RWPE2 (cell line): ENCODE data around the gene ZNF578.
"Not testable (repeated sequence)": the region's sequence is repeated elsewhere in the genome, so short reads cannot be mapped to it uniquely, and the experiment has no call there.

ENCODE experiments used
- ATAC-seq: fragments of 200-7000 bp; cut with Tn5 transposase; 3 replicates; pipeline ENCODE4 v1.9.1; 2021; ENCODE audit warnings: low read depth
- DNase-seq: peaks from one replicate; pipeline ENCODE4 v3.0.0-alpha.2; 2020; ENCODE audit warnings: low spot score
- H3K27ac ChIP-seq: fragments of 450-650 bp; 2 replicates; pipeline ENCODE4 v1.5.1; 2017; ENCODE audit warnings: mild to moderate bottlenecking; ENCODE audit not compliant: poor library complexity, severe bottlenecking
- H3K27me3 ChIP-seq: fragments of 250-450 bp; sonication (Bioruptor Pico); 2 replicates; pipeline ENCODE4 v1.5.1; 2021; ENCODE audit warnings: mild to moderate bottlenecking, moderate library complexity; ENCODE audit not compliant: insufficient read depth, poor library complexity, severe bottlenecking
- H3K36me3 ChIP-seq: fragments of 250-450 bp; sonication (Bioruptor Pico); 2 replicates; pipeline ENCODE4 v1.5.1; 2020; ENCODE audit warnings: low read depth, mild to moderate bottlenecking, moderate library complexity
- H3K4me1 ChIP-seq: fragments of 250-450 bp; sonication (Bioruptor Pico); 2 replicates; pipeline ENCODE4 v1.5.1; 2021; ENCODE audit warnings: mild to moderate bottlenecking, moderate library complexity; ENCODE audit not compliant: insufficient read depth, poor library complexity, severe bottlenecking
- H3K4me3 ChIP-seq: fragments of 250-450 bp; sonication (Bioruptor Pico); 2 replicates; pipeline ENCODE4 v1.5.1; 2021; ENCODE audit warnings: mild to moderate bottlenecking, moderate library complexity; ENCODE audit not compliant: severe bottlenecking
- H3K9me3 ChIP-seq: fragments of 250-450 bp; sonication (Bioruptor Pico); 2 replicates; pipeline ENCODE4 v1.5.1; 2021; ENCODE audit warnings: mild to moderate bottlenecking, moderate library complexity; ENCODE audit not compliant: severe bottlenecking
- TF ChIP-seq, protein P1 (sequence below): fragments of 450-650 bp; IDR thresholded peaks from one replicate; pipeline ENCODE4 v1.5.1; 2017; ENCODE audit warnings: mild to moderate bottlenecking, moderate library complexity; ENCODE audit not compliant: poor library complexity, severe bottlenecking

The ZNF578 gene

DNA sequence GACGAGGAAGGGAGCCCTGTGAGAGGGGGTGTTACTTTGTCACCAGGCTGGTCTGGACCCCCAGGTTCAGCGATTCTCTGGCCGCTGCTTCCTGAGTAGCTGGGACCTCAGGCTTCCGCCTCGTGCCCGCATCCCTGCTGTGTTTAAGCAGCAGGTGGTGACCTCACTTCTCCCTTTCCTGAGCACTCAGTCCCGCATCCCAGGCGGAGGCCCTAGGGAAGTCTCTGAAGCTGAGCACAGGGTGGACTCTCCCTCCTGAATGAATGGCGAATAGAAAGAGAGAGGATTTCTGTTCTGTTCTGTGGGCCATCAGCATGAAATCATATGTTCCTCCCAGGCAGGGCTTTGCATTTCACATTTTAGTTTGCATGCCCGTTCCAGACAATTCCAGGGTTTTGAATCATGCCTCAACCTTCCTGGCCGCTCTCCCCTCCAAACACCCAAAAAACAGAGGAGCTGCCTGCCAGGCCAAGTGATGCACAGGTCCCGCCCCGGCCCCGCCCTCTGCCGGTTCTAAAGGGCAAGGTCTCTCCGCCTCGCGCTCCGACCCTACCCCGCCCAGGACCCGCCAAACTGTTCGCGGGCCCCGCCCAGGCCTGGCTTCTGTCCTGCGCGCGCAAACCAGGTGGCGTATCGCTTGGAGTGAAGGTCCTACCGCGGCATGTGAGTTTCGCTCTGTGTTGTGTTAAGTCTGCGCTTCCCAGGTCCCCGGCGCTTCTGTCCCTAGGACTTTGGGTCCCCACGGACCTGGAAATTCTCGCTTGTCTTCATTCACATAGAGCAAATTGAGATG, 39.0 kb downstream of the ZNF578 start:
- Histone ChIP-seq H3K27me3 (no peaks in the 10 kb centered on the region), H3K4me1 (no peaks in the 10 kb centered on the region), H3K9me3 (peaks cover under 1% of the 10 kb centered on the region), H3K36me3 (no peaks in the 10 kb centered on the region), H3K27ac (no peak overlapping the region), H3K4me3 (no peak overlapping the region)
- TF ChIP-seq, protein P1, sequence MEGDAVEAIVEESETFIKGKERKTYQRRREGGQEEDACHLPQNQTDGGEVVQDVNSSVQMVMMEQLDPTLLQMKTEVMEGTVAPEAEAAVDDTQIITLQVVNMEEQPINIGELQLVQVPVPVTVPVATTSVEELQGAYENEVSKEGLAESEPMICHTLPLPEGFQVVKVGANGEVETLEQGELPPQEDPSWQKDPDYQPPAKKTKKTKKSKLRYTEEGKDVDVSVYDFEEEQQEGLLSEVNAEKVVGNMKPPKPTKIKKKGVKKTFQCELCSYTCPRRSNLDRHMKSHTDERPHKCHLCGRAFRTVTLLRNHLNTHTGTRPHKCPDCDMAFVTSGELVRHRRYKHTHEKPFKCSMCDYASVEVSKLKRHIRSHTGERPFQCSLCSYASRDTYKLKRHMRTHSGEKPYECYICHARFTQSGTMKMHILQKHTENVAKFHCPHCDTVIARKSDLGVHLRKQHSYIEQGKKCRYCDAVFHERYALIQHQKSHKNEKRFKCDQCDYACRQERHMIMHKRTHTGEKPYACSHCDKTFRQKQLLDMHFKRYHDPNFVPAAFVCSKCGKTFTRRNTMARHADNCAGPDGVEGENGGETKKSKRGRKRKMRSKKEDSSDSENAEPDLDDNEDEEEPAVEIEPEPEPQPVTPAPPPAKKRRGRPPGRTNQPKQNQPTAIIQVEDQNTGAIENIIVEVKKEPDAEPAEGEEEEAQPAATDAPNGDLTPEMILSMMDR, result no peak
- no peak for DNase-seq
- ATAC-seq, result no peak

DNA sequence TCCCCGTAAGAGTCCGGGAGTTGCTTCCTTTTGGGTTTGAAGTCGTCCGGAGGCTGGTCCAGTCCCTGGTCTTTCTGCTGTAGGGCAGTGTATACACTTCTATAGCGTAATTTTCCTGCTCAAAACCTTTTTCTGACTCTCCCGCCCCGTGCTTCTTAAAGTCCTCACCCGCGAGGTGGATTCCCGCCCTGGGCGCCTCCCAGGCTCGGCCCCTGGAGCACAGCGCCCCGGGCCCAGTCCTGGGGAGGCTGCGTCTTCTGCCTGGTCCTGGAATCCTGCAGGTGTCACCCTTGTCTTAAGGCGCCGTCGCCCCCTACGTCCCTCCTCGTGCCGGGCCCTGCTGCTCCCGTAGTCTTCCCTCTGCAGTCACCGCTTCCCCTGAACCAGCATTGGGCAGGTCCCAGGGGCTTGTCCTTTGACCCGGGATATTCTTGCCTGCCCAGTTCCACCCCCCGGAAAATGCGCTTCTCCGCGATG, 39.7 kb downstream of the ZNF578 start:
- TF ChIP-seq, protein P1, result no peak
- Histone ChIP-seq H3K27ac (no peak overlapping the region), H3K4me3 (no peak overlapping the region), H3K9me3 (no peaks in the 10 kb centered on the region), H3K27me3 (no peaks in the 10 kb centered on the region), H3K36me3 (no peaks in the 10 kb centered on the region), H3K4me1 (no peaks in the 10 kb centered on the region)
- DNase-seq (no peak), ATAC-seq (no peak)

DNA sequence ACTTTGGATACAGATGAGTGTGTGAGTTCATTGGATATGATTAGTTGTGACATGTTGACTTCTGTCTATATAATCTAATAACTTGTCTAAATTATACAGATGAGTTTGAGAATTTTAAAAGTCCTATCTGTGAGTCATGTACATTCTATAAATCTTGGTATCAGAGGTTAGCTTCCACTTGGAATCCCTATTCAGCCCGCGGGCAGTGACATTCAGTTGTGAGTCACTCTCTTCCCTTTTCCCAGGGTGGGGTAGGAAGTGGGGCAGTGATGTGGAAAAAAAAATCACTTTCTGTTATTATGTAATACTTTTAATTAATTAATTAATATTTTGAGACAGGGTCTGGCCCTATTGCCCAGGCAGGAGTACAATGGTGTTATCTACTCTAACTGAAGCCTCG, 41.2 kb downstream of the ZNF578 start:
- no peaks in the 10 kb centered on the region for H3K4me1 ChIP-seq
- H3K27me3 ChIP-seq, result no peaks in the 10 kb centered on the region
- no peaks in the 10 kb centered on the region for H3K9me3 ChIP-seq
- no peak overlapping the region for H3K4me3 ChIP-seq
- no peaks in the 10 kb centered on the region for H3K36me3 ChIP-seq
- TF ChIP-seq, protein P1, result no peak
- no peak overlapping the region for H3K27ac ChIP-seq
- ATAC-seq (no peak), DNase-seq (no peak)

DNA sequence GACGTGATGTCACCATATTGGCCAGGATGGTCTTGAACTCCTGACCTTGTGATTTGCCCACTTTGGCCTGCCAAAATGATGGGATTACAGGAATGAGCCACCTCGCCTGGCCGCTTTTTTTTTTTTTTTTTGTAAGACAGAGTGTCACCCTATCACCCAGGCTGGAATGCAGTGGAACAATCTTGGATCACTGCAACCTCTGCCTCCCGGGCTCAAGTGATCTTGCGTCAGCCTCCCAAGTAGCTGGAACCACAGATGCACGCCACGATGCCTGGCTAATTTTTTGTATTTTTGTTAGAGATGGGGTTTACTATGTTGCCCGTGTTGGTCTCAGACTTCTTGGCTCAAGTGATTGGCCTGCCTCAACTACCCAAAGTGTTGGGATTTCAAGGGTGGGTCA, 45.2 kb downstream of the ZNF578 start:
- no peak for DNase-seq
- no peaks in the 10 kb centered on the region for H3K9me3 ChIP-seq
- H3K36me3 ChIP-seq, result no peaks in the 10 kb centered on the region
- ATAC-seq, result no peak
- TF ChIP-seq, protein P1, result no peak
- H3K27me3 ChIP-seq, result no peaks in the 10 kb centered on the region
- no peaks in the 10 kb centered on the region for H3K4me1 ChIP-seq
- no peak overlapping the region for H3K4me3 ChIP-seq
- H3K27ac ChIP-seq, result no peak overlapping the region

DNA sequence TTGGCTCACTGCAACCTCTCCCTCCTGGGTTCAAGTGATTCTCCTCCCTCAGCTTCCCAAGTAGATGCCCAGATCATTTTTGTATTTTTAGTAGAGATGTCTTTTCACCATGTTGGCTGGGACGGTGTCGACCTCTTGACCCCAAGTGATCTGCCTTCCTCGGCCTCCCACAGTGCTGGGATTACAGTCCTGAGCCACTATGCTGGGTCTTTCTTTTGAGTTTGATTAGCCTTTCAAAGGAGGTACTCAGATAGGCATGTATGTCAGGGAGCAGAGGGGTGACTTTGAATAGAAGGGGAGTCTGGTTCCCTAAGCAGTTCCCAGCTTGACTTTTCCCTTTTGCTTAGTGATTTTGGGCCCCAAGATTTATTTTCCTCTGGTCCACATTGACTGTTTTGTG, 47.1 kb downstream of the ZNF578 start:
- ATAC-seq, H3K27ac ChIP-seq, DNase-seq, H3K36me3 ChIP-seq, H3K4me3 ChIP-seq, H3K4me1 ChIP-seq, H3K9me3 ChIP-seq, H3K27me3 ChIP-seq: not testable (repeated sequence)

DNA sequence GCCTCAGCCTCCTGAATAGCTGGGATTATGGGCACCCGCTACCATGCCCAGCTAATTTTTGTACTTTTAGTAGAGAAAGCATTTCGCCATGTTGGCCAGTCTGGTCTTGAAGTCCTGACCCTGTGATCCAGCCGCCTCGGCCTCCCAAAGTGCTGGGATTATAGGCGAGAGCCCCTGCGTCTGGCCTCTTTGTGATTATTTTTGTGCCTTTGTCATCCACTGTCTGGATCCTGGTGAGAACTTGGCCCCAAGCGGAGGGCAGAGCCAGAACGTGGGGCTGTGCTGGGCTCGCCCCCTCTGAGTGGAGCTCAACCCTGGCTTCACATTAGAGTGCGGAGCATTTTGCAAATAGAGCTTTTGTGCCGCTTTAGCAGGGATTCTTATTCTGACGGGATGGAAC, 47.6 kb downstream of the ZNF578 start:
- H3K36me3 ChIP-seq, H3K4me1 ChIP-seq, ATAC-seq, H3K4me3 ChIP-seq, H3K9me3 ChIP-seq, H3K27ac ChIP-seq, DNase-seq, H3K27me3 ChIP-seq: not testable (repeated sequence)
